GM18867 (cell line): ENCODE results near the gene KRT80.

Source experiments
- ATAC-seq: cut with Tn5 transposase; IDR thresholded peaks from one replicate; pipeline ENCODE4 v1.9.1; 2021; ENCODE audit warnings: mild to moderate bottlenecking, moderate library complexity; ENCODE audit not compliant: unreplicated experiment

KRT80 gene

DNA sequence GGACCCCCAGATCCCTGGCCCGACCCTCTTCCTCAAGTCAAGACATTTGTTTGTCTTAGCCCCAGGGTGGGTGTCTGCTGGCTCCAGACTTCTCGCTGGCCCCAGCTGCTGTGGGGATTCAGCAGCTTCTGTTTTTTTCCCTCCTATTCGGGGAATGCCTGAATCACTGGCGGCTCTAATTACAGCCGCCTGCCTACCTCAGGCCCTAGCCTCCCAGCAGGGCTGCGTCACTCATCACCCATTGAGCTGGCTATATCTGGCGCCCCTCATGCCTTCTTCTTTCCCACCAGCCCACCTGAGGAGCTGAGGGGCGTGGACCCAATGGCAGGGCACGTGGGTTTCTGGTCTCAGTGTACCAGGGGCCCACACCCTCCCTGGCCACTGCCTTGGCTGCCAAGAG is 10.1 kb downstream of the KRT80 start:
- ATAC-seq: no peak

GRCh38 chr12:52180971-52181628 is 10.7 kb downstream of the KRT80 start:
- no peak for ATAC-seq

- no peak for ATAC-seq
Measured at GRCh38 chr12:52179396-52179973, 12.3 kb downstream of the KRT80 start.

- no peak for ATAC-seq
Measured at GRCh38 chr12:52178984-52179383, 12.8 kb downstream of the KRT80 start.

DNA sequence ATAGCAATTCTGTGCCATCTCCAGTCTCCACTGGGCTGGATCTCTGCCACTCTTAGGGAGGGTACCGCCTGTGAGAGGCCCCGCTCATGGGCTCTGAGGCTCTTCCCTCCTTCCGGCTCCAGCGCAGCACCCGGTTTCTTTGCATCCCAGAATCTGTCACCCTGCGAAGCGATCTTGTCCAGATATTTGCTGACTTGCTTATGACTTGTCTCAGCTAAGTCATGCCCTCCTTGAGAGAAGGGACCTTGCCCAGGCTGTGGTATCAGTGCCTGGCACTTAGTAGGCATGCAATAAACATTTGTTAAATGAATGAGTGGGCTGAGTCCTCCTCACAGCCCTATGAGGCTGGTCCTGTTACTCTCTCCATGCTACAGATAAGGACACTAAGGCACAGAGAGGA is 13.4 kb downstream of the KRT80 start:
- no peak for ATAC-seq

DNA sequence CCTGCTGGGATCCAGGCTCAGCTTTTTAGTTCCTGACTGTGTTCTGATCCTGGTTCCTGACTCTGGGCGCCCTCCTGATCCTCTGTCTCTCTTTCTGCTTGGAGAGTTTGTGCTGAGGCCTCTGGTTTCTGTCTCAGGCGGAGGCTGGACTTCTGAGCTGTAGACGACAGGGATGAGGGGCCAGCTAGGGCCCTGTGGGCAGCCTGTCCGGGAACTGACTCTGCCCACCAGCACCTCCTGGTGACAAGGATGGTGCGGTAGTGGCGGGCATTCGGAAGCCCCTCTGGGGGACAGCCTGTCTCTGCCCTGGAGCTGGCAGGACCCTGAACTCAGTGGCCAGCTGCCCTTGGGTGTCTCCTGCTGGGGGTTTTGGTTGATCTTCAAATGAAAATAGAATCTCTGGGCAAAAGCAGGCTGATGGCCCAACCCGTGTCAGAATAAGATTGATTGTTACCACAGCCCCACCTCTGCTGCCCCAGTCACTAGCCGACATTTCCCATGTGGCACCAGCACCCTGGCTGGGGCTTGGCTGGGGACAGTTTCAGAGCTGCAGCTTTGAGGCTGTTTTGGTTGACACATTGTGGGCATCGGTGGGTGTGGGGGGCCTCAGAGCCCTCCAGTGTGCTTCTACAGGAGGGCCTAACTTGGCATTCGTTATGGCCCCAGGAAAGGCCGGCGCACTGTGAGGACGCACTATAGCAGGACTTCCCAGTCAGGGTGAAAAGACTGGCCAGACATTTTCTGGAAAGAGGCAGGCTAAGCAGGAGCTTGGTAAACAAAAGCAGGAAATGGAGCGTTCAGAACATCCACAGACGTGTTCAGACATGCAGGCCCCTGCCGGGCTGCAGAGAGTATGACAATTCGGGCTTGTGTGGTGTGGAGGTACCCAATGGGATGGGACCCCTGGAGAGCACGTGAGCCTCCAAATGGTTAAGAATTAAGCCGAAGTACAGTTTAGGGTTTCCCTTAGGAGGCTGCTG is 16.2 kb downstream of the KRT80 start:
- ATAC-seq: peak; percentile 75

DNA sequence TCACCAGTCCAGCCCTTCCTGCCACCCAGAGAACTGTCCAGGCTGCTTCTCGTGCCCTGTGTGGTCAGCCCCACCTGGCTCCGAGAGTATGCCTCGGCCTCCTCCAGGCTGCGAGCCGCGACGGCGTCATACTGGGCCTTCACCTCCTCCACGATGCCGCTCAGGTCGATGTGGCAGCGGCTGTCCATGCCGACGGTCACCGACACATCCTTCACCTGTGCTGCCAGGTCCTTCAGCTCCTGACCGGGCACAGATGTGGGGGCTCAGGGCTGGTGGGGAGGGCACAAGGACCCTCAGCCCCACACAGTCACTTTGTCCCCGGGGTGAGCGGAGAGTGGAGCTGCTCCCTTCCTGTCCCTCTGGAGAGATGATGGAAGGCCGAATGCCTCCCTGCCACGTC is 18.3 kb downstream of the KRT80 start:
- no peak for ATAC-seq

DNA sequence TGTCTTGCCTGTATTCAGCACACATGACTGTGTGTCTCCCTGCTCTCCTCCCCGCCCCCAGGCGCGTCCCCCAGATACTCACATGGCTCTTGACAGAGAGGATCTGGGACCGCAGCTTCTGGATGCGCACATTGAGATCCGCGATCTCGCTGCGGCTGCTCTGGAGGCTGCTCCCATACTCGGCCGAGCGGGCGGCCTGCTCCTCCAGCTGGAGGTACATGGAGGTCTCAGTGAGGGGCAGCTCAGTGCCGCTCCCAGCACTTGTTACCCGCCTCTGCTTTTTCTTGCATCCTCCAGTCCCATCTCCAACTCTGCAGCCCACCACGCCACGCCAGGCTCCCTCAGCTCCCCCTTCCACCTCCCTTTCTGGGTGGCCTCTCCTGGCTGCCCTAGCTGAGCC is 18.9 kb downstream of the KRT80 start:
- no peak for ATAC-seq

- no peak for ATAC-seq
Measured at GRCh38 chr12:52171950-52172512, 19.8 kb downstream of the KRT80 start.

DNA sequence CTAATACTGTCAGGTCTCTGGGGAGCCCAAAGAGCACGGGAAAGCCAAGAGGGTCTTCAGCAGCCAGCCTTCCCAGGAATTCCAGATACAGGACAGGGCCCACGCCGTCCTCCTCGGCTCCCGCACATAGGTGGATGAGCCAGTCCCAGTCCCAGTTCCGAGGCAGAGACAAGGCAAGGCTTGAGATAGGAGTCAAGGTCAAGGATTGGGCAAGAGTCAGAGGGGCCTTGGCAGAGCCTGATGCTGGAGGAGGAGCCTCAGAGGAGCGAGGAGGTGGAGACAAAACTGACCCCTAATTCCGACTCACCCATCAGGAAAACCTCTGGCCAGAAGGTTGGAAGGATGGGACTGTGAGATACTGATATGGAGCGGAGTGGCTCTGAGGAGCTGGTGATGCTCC is 21.0 kb downstream of the KRT80 start:
- no peak for ATAC-seq

DNA sequence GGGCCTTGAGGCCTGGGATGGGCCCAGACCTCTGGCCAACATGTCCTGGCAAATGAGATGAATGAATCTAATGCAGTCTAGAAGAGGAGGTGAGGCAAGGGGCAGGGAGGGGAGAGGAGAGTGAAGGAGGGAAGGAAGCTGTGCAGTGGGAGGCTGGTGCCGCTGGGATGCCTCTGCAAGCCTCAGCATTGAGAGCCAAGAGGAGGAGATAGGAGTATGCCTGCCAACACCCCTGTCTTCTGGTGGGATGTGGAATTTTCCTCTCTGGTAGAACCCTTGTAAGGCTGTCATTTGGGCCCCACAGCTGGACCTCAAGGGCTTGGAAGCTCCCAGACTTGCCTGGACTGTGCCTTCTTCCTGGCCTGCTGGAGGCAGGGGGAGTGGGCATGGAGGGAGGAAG is 21.9 kb downstream of the KRT80 start:
- ATAC-seq: no peak

DNA sequence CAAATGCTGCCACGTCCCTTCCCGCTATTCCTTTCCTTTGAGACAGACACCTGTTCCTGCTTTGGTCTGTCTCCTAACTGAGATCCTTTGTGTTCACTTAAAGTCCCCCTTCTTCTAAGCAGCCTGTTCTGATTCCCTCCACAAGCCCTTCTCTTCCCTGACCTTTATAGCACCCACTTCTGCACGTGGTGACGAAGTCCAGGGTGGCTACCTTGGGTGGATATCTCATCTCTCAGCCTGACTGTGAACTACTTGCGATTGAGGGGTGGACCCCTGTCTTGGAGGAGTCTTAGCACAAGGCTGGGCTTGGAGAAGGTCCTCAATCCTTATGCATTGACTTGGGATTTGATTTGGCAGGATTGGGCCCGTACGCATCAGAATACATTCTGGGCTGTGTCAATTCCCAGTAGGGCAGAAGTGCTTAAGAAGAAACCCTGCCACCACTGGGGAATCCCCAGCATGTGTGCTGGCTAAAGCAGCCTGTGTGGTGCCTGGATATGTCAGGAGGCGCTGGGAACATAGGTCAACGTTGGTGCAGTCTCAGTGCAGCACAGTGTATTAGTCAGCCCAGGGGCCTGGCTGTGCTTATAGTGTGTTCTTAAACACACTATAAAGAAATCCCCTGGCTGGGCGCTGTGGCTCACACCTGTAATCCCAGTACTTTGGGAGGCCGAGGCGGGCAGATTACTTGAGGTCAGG is 23.6 kb downstream of the KRT80 start:
- no peak for ATAC-seq

- no peak for ATAC-seq
Measured at GRCh38 chr12:52167526-52167925, 24.3 kb downstream of the KRT80 start.

- ATAC-seq: no peak
Measured at GRCh38 chr12:52166672-52167071, 25.1 kb downstream of the KRT80 start.

DNA sequence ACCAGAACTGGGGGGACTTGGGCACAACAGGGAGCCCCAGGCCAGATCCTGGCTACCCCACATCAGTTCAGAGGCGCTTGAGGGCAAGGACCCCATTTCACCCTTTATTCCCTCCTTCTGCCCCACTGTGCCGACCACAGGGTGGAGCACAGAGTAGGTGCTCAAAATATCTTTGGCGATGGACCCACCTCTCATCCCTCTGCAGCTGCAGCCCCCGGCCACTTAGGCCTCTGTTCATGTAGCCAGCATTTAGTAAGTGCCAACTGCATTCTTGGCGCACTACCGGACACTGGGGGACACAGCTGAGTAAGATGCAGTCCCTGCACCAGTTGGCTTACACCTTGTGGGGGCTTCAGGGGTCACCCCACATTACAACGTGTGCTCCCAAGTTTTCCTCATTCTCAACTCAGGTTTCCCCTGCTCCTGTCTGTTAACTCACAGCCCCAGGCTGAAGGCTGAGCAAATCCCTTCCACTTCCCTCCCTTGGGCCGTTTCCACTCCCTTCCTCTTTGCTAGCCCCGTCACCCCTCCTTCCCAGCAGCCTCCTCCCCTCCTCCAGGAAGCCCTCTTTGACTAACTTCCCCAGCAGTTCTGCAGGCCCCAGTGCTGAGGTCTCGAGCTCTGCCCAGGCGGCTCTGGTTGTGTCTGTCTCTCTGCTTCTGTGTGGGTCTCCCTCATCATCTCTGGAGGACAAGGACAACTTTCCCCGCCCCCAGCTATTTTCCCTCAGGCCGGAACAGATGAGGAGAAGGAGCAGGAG is 26.5 kb downstream of the KRT80 start:
- no peak for ATAC-seq

GRCh38 chr12:52164624-52165023 is 27.2 kb downstream of the KRT80 start:
- no peak for ATAC-seq

DNA sequence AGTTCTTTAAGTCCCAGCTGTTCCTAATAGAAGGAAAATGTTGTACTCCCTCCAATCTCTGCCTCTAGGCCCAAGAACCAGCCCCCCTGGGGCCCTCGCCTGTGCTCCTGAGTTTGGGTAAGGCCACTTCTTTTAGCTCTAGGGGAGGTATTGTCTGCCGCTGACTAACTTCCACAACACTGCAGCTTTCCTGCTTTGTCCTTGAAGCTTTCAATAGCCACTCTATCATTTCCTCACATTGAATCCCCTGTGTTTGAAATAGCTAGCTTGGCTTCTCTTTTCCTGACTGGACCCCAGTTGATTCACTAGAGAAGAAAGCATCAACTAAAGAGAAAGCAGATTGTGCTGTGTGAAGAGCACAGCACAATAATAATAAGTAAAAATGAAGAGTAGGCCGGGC is 28.8 kb downstream of the KRT80 start:
- ATAC-seq: no peak

GRCh38 chr12:52160200-52160599 is 31.6 kb downstream of the KRT80 start:
- ATAC-seq: no peak

DNA sequence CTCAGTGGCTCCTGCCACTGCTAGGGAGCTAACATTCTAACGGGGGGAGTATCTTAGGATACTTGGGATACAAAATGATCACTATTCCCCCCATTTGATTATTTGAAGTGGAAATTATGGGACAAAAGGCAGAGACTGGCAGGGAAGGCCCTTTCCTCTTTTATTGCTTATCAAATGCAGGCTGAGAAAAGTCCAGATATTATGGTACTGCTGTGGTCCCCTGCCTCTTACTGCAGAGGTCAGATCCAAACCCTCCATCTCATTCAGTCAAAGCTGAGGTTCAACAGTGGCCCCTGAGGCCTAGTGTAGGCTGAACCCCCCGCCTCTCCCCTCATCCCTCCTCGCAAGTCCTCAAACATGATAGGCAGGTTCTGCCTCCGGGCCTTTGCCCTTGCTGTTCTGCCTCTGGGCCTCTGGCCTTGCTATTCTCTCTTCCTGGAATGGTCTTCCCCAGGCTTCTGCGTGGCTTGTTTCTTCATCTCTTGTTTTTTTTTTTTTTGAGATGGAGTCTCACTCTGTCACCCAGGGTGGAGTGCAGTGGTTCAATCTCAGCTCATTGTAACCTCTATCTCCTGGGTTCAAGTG is 34.2 kb downstream of the KRT80 start:
- no peak for ATAC-seq
